Endothelial cell of umbilical vein (primary cell): ENCODE data around the gene PRKCG. TPM values are rescaled to one million over a fixed set of nuclear protein-coding genes. Genes with fewer than 3 reads are reported as not detected.

Experiments
- BruUV-seq: library from RNA; stranded (reverse); fragments of 400-500 nt; replicated peaks from 2 replicates; lab custom pipeline; 2021; lab: Mats Ljungman, UMichigan
- CTCF ChIA-PET: fragments of 300-600, 350-600 bp; sonication (Branson Sonifier 250); formaldehyde crosslinking; loops from one replicate; lab custom pipeline; 2021; ENCODE audit warnings: antibody characterized with exemption, inconsistent platforms; lab: Charles Lee
- POLR2A ChIA-PET: fragments of 300-600, 350-600 bp; sonication (Branson Sonifier 250); formaldehyde crosslinking; loops from one replicate; lab custom pipeline; 2021; ENCODE audit warnings: antibody characterized with exemption, inconsistent platforms; lab: Charles Lee
- DNase-seq: peaks from one replicate; pipeline ENCODE4 v3.0.0-alpha.2; 2011; ENCODE audit warnings: low read depth, low spot score
- FAIRE-seq: peaks from 2 replicates; lab custom pipeline; 2011; peaks lifted over from hg19 to GRCh38; lab: Jason Lieb, UNC
- H2AFZ ChIP-seq: 2 replicates; pipeline ENCODE4 v1.6.0; 2012; ENCODE audit warnings: low read depth, low read length, control low read depth, inconsistent platforms
- H3K27ac ChIP-seq: 2 replicates; pipeline ENCODE4 v1.5.1; 2011; ENCODE audit warnings: low read depth, mild to moderate bottlenecking, control low read depth, low read length, moderate library complexity; ENCODE audit not compliant: insufficient read depth
- H3K27me3 ChIP-seq, 2 experiments: 2 replicates each; pipeline versions ENCODE4 v1.6.0 to v1.6.1; 2011; ENCODE audit warnings: low read length in 2 of 2, mixed read lengths in 1 of 2; ENCODE audit not compliant: control insufficient read depth in 2 of 2, insufficient read depth in 2 of 2
- H3K36me3 ChIP-seq, 2 experiments: 2 replicates in 1 of 2; 3 replicates in 1 of 2; pipeline ENCODE4 v1.5.1; 2011; ENCODE audit warnings: low read length in 2 of 2, mild to moderate bottlenecking in 1 of 2, moderate library complexity in 1 of 2; ENCODE audit not compliant: control insufficient read depth in 2 of 2, insufficient read depth in 2 of 2; ENCODE audit errors: extremely low read depth in 1 of 2
- H3K4me1 ChIP-seq: 3 replicates; pipeline ENCODE4 v1.5.1; 2011; ENCODE audit warnings: mild to moderate bottlenecking, low read length; ENCODE audit not compliant: control insufficient read depth, insufficient read depth; ENCODE audit errors: extremely low read depth
- H3K4me2 ChIP-seq: 2 replicates; pipeline ENCODE4 v1.6.1; 2011; ENCODE audit warnings: low read length, control low read depth, mixed read lengths; ENCODE audit not compliant: insufficient read depth
- H3K4me3 ChIP-seq, 3 experiments: fragments of 200-600 bp in 1 of 3; sonication (generic), shearing (Covaris generic) in 1 of 3; replicated peaks in 1 of 3; 2 replicates each; pipeline ENCODE4 v1.5.1; 2011 to 2016; ENCODE audit warnings: control low read depth in 3 of 3, low read length in 3 of 3, mild to moderate bottlenecking in 2 of 3, inconsistent platforms in 1 of 3, low read depth in 1 of 3, moderate library complexity in 1 of 3; ENCODE audit not compliant: insufficient read depth in 1 of 3
- H3K79me2 ChIP-seq: 2 replicates; pipeline ENCODE4 v1.6.0; 2012; ENCODE audit warnings: low read length, inconsistent platforms; ENCODE audit not compliant: control insufficient read depth, insufficient read depth
- H3K9ac ChIP-seq: replicated peaks from 2 replicates; pipeline ENCODE3; 2011; ENCODE audit warnings: low read length, control low read depth; ENCODE audit not compliant: insufficient read depth; ENCODE audit errors: extremely low read depth
- H3K9me1 ChIP-seq: replicated peaks from 3 replicates; pipeline ENCODE4 v1.6.0; 2011; ENCODE audit warnings: mild to moderate bottlenecking, low read length; ENCODE audit not compliant: control insufficient read depth, insufficient read depth; ENCODE audit errors: extremely low read depth
- H3K9me3 ChIP-seq: replicated peaks from 2 replicates; pipeline ENCODE4 v1.5.1; 2012; ENCODE audit warnings: low read length, inconsistent platforms; ENCODE audit not compliant: control insufficient read depth, insufficient read depth
- H4K20me1 ChIP-seq: replicated peaks from 2 replicates; pipeline ENCODE3; 2011; ENCODE audit warnings: mild to moderate bottlenecking, low read length; ENCODE audit not compliant: control insufficient read depth, insufficient read depth; ENCODE audit errors: extremely low read depth
- CTCF ChIP-seq, 2 donors: IDR thresholded peaks; 1 replicate in 1 of 2; 2 replicates in 1 of 2; pipeline ENCODE4 v1.5.1; 2011; ENCODE audit warnings: low read length in 2 of 2, mild to moderate bottlenecking in 2 of 2, moderate library complexity in 2 of 2, control low read depth in 1 of 2, inconsistent platforms in 1 of 2, low read depth in 1 of 2; ENCODE audit not compliant: insufficient read depth in 1 of 2; ENCODE audit errors: extremely low read depth in 1 of 2
- EZH2 ChIP-seq: IDR thresholded peaks from 2 replicates; pipeline ENCODE4 v1.6.1; 2012; ENCODE audit warnings: borderline replicate concordance, low read depth, mild to moderate bottlenecking, moderate library complexity, low read length, inconsistent platforms; ENCODE audit not compliant: severe bottlenecking
- GATA2 ChIP-seq: IDR thresholded peaks from 2 replicates; pipeline ENCODE4 v1.7.0; 2011; ENCODE audit warnings: low read depth, mild to moderate bottlenecking, moderate library complexity, mixed read lengths, low read length; ENCODE audit not compliant: insufficient read length, insufficient read depth
- JUN ChIP-seq: IDR thresholded peaks from 2 replicates; pipeline ENCODE4 v1.6.1; 2011; ENCODE audit warnings: borderline replicate concordance, low read depth; ENCODE audit not compliant: insufficient read length, insufficient read depth
- POLR2A ChIP-seq: IDR thresholded peaks from 2 replicates; pipeline ENCODE4 v1.6.1; 2012; ENCODE audit warnings: low read depth, mild to moderate bottlenecking, control low read depth, low read length
- dilution Hi-C: fragments of 300-500 bp; cut with MboI; formaldehyde crosslinking; loops from one replicate; pipeline ENCODE4 v1.15.0; 2019; ENCODE audit warnings: low sequenced_read_pairs; ENCODE audit not compliant: extremely low pct_ligation_motif_present
- intact Hi-C: fragments of 100-400 bp; cut with micrococcal nuclease; formaldehyde crosslinking; loops from one replicate; pipeline ENCODE4 v1.10.0; 2022
- polyA plus RNA-seq, 4 experiments: library from polyadenylated mRNA; depleted of rRNA in 3 of 4; stranded (reverse) in 3 of 4; unstranded in 1 of 4; fragments of >200 nt; gene quantifications; 2 replicates each; pipeline versions ENCODE4 v1.2.1 to v1.2.3, GENCODE V29; 2011 to 2012; ENCODE audit warnings: missing spikeins in 1 of 4
- total RNA-seq: library from RNA; stranded (reverse); gene quantifications from 2 replicates; pipeline ENCODE4 v1.2.3, GENCODE V29; 2021

PRKCG gene
- total and polyA plus RNA-seq, 2 donors (not counting 3 experiments of a cell fraction or from before 2014, with no cell fraction given), result 0.07 TPM; not detected in 1

GRCh38 chr19:53874606-53874990 lies 7.4 kb upstream of the PRKCG start:
- Histone ChIP-seq H3K27ac (no peak overlapping the region), H3K4me3 (no peak overlapping the region), H3K9me3 (no peaks in the 10 kb centered on the region), H3K9me1 (no peaks in the 10 kb centered on the region), H3K27me3 (no peaks in the 10 kb centered on the region), H3K4me1 (peaks cover 4% of the 10 kb centered on the region), H3K4me2 (no peak overlapping the region), H3K79me2 (peaks cover 16% of the 10 kb centered on the region), H3K36me3 (peaks cover 0 to 17% of the 10 kb centered on the region in 2 experiments), H4K20me1 (no peaks in the 10 kb centered on the region), H3K9ac (no peak overlapping the region), H2AFZ (no peak overlapping the region)
- POLR2A ChIA-PET, result no interaction called here
- FAIRE-seq (no peak), DNase-seq (no peak)
- no TSS peak for BruUV-seq
- TF ChIP-seq CTCF (IDR thresholded peaks at IDR 0.05; ENCODE audit: extremely low read depth in 1 of 2, insufficient read depth in 1 of 2, low read depth in 1 of 2, low read length in 2 of 2), result no peak
- no peak for TF ChIP-seq JUN
- TF ChIP-seq GATA2, result no peak
- TF ChIP-seq POLR2A, result no peak
- no peak for TF ChIP-seq EZH2
- dilution Hi-C loops (no loop called here), intact Hi-C loops (no loop called here)
- CTCF ChIA-PET, result interaction anchor here (0.8 kb wide), 1 partner anchor 156 kb away, joined by 4 read pairs; no protein-coding TSS in a partner anchor
